ENCODE measurements around the gene KDM6B.

The KDM6B gene

GRCh38 chr17:7851438-7852261 lies 17.6 kb downstream of the KDM6B start:
- Histone ChIP-seq H3K27me3 (ENCODE audit: insufficient read depth, low read length) (peaks cover 56% of the 10 kb centered on the region), H3K4me1 (ENCODE audit: insufficient read depth, low read length) (peaks cover 14% of the 10 kb centered on the region; the same call in 1 of the 2 replicates), H3K27ac (ENCODE audit: low read length) (no peak overlapping the region), H3K9me3 (ENCODE audit: insufficient read depth, low read depth, low read length) (no peaks in the 10 kb centered on the region), H3K36me3 (ENCODE audit: insufficient read depth, low read depth, low read length) (peaks cover 8% of the 10 kb centered on the region; the same call in 1 of the 2 replicates), H3K9ac (ENCODE audit: low read depth, low read length) (peak overlapping the region; percentile 59; the same call in 1 of the 2 replicates), H3K4me3 (ENCODE audit: low read length) (peak overlapping the region; percentile 82)

GRCh38 chr17:7852262-7852670 lies 18.2 kb downstream of the KDM6B start:
- H3K4me1 ChIP-seq (ENCODE audit: insufficient read depth, low read length): peaks cover 14% of the 10 kb centered on the region; the same call in 1 of the 2 replicates
- no peaks in the 10 kb centered on the region for H3K9me3 ChIP-seq (ENCODE audit: insufficient read depth, low read depth, low read length)
- H3K27ac ChIP-seq (ENCODE audit: low read length): no peak overlapping the region
- H3K36me3 ChIP-seq (ENCODE audit: insufficient read depth, low read depth, low read length): peaks cover 8% of the 10 kb centered on the region; the same call in 1 of the 2 replicates
- peaks cover 58% of the 10 kb centered on the region for H3K27me3 ChIP-seq (ENCODE audit: insufficient read depth, low read length)
- no peak overlapping the region; the same call in 1 of the 2 replicates for H3K4me3 ChIP-seq (ENCODE audit: low read length)
- no peak overlapping the region for H3K9ac ChIP-seq (ENCODE audit: low read depth, low read length)

GRCh38 chr17:7852919-7853690 lies 19.1 kb downstream of the KDM6B start:
- H3K27ac ChIP-seq (ENCODE audit: low read length): no peak overlapping the region
- no peaks in the 10 kb centered on the region for H3K9me3 ChIP-seq (ENCODE audit: insufficient read depth, low read depth, low read length)
- H3K4me1 ChIP-seq (ENCODE audit: insufficient read depth, low read length): peaks cover 14% of the 10 kb centered on the region; the same call in 1 of the 2 replicates
- peaks cover 8% of the 10 kb centered on the region; the same call in 1 of the 2 replicates for H3K36me3 ChIP-seq (ENCODE audit: insufficient read depth, low read depth, low read length)
- peak overlapping the region; percentile 60; the same call in 1 of the 2 replicates for H3K4me3 ChIP-seq (ENCODE audit: low read length)
- peaks cover 58% of the 10 kb centered on the region for H3K27me3 ChIP-seq (ENCODE audit: insufficient read depth, low read length)
- H3K9ac ChIP-seq (ENCODE audit: low read depth, low read length): no peak overlapping the region

DNA sequence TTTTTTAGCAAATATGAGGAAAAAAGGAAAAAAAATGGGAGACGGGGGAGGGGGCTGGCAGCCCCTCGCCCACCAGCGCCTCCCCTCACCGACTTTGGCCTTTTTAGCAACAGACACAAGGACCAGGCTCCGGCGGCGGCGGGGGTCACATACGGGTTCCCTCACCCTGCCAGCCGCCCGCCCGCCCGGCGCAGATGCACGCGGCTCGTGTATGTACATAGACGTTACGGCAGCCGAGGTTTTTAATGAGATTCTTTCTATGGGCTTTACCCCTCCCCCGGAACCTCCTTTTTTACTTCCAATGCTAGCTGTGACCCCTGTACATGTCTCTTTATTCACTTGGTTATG lies 19.6 kb downstream of the KDM6B start:
- Histone ChIP-seq H3K4me3 (ENCODE audit: low read length) (peak overlapping the region; percentile 60; the same call in 1 of the 2 replicates), H3K27me3 (ENCODE audit: insufficient read depth, low read length) (peaks cover 58% of the 10 kb centered on the region), H3K9me3 (ENCODE audit: insufficient read depth, low read depth, low read length) (no peaks in the 10 kb centered on the region), H3K4me1 (ENCODE audit: insufficient read depth, low read length) (peaks cover 14% of the 10 kb centered on the region; the same call in 1 of the 2 replicates), H3K36me3 (ENCODE audit: insufficient read depth, low read depth, low read length) (peaks cover 8% of the 10 kb centered on the region; the same call in 1 of the 2 replicates), H3K9ac (ENCODE audit: low read depth, low read length) (no peak overlapping the region), H3K27ac (ENCODE audit: low read length) (no peak overlapping the region)

GRCh38 chr17:7854078-7854777 lies 20.2 kb downstream of the KDM6B start:
- Histone ChIP-seq H3K36me3 (ENCODE audit: insufficient read depth, low read depth, low read length) (peaks cover 8% of the 10 kb centered on the region; the same call in 1 of the 2 replicates), H3K27me3 (ENCODE audit: insufficient read depth, low read length) (peaks cover 58% of the 10 kb centered on the region), H3K4me3 (ENCODE audit: low read length) (peak overlapping the region; percentile 60), H3K9me3 (ENCODE audit: insufficient read depth, low read depth, low read length) (no peaks in the 10 kb centered on the region), H3K4me1 (ENCODE audit: insufficient read depth, low read length) (peaks cover 17% of the 10 kb centered on the region; the same call in 1 of the 2 replicates), H3K9ac (ENCODE audit: low read depth, low read length) (no peak overlapping the region), H3K27ac (ENCODE audit: low read length) (no peak overlapping the region)

- H3K4me3 ChIP-seq (ENCODE audit: low read length): peak within 1 kb of the TSS; percentile 92
- H3K27me3 ChIP-seq (ENCODE audit: insufficient read depth, low read length): peaks cover 58% of the 10 kb centered on the region
- no peaks in the 10 kb centered on the region for H3K9me3 ChIP-seq (ENCODE audit: insufficient read depth, low read depth, low read length)
- H3K4me1 ChIP-seq (ENCODE audit: insufficient read depth, low read length): peaks cover 17% of the 10 kb centered on the region; the same call in 1 of the 2 replicates
- H3K27ac ChIP-seq (ENCODE audit: low read length): no peak within 1 kb of the TSS
- no peak within 1 kb of the TSS; the same call in 1 of the 2 replicates for H3K9ac ChIP-seq (ENCODE audit: low read depth, low read length)
- H3K36me3 ChIP-seq (ENCODE audit: insufficient read depth, low read depth, low read length): 0 out of 2 replicates have a peak, but pooled peaks cover 2% of the 10 kb centered on the region
Measured at GRCh38 chr17:7854851-7855659, 21.0 kb downstream of the KDM6B start, which contains the start of gene TMEM88. TMEM88 (plus strand) TSS chr17:7855066; CDS start chr17:7855075, 9 bp downstream.

DNA sequence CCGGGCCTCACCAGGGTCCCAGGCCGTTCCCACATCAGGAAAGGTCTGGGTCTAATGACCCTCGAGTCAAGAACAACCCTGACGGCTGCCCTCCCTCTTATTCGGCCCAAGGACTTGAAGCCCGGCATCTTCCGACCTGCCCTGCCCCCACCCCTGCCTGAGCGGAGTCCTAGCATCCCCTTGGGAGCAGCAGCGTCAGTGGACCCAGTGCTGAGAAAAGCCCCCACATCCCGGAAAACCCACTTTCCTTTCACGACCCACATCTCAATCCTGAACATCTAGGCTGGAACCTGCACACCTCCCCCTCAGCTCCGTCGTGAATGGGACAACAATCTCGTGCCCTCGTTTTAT lies 21.6 kb downstream of the KDM6B start:
- H3K4me1 ChIP-seq (ENCODE audit: insufficient read depth, low read length): peaks cover 17% of the 10 kb centered on the region; the same call in 1 of the 2 replicates
- no peak overlapping the region for H3K9ac ChIP-seq (ENCODE audit: low read depth, low read length)
- no peaks in the 10 kb centered on the region for H3K9me3 ChIP-seq (ENCODE audit: insufficient read depth, low read depth, low read length)
- H3K27me3 ChIP-seq (ENCODE audit: insufficient read depth, low read length): peaks cover 58% of the 10 kb centered on the region
- H3K36me3 ChIP-seq (ENCODE audit: insufficient read depth, low read depth, low read length): no peaks in the 10 kb centered on the region
- peak overlapping the region; percentile 92 for H3K4me3 ChIP-seq (ENCODE audit: low read length)
- no peak overlapping the region for H3K27ac ChIP-seq (ENCODE audit: low read length)

DNA sequence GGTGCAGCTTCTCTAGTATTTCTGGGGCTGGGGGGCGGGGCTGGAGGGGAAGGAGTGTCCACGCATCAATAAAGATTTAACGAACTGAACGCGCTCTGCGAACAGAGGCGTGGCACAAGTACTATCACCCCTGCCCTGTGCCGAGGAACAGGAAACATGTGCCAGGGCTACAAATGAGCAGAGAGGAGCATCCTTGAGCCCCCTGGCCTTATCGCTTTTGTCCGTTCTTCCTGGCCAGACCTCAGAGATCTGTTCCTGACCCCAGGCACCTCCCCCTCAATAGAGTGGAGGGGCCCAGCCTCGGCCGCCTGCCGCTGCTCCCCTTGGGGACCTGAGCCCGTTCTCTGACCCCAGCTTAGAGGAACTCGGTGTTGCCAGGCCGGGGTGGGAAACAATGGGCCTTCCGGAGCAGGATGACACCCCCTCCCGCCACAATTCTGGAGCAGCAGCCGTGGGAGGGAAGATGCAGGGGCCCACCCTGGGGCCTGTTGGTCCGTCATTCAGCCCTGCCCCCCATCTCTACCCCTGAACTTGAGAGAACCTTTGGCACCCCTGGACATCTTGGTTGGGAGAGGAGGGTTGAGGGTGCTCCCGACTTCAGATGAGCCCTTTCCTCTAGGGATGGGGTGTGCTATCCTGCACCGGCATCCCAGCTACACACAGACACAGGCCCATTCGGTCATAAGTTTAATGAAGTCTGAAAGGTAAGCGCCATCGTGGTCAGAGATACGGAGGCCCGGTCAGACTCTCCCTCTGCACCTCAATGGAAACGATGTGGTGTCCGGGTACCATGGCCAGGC lies 22.2 kb downstream of the KDM6B start:
- Histone ChIP-seq H3K4me3 (ENCODE audit: low read length) (peak overlapping the region; percentile 92), H3K36me3 (ENCODE audit: insufficient read depth, low read depth, low read length) (no peaks in the 10 kb centered on the region)

DNA sequence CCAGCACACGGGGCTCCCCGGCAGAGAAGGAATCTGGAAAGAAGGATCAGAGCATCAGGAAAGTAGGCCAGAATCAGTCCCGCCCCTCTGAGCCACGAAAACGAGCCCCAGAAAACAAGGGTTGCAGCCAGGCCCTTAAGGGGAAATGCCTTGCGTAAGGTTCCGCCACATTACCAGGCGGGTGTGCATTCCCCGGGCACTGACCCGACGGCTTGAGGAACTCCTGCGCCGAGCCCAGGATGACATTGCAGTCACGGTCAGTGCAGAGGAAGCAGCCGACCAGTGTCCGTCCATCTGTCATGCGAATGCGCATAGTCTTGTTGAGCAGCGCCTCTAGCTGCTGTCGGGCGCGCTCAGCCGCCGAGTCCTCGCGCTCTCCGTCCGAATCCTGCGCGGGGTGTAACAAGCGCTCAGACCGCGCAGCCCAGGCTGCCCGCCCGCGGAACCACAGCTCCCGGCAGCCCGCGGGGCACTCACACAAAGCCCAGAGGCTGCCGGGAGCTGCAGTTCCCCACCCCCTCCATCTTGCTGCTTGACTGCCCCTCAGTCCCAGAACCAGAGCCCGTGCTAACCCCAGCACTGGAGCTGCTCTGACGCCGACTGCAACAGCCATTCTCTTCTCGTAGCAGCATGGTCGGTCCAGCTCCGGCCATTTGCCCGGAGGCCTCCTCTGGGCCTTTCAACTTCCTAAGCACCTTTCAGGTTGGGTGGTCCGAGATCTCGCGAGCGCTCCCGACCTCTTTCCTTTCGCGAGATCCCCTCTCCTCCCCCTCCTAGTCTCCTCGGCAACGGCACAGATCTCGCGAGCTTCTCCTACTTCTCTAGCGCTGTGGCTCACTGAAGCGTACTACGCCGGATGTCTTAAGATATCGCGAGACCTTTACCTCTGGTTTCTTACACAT lies 23.0 kb downstream of the KDM6B start, which contains the start of gene NAA38:
TSS of gene NAA38 (minus strand) at position 749 of the 902 bp plus-strand sequence. CDS start at position 653, 96 bp downstream.
- H3K36me3 ChIP-seq (ENCODE audit: insufficient read depth, low read depth, low read length): no peaks in the 10 kb centered on the region
- H3K9ac ChIP-seq (ENCODE audit: low read depth, low read length): peak within 1 kb of the TSS; percentile 96
- H3K4me3 ChIP-seq (ENCODE audit: low read length): peak within 1 kb of the TSS; percentile 92
- H3K27ac ChIP-seq (ENCODE audit: low read length): peak within 1 kb of the TSS; percentile 83
- H3K4me1 ChIP-seq (ENCODE audit: insufficient read depth, low read length): peaks cover 17% of the 10 kb centered on the region; the same call in 1 of the 2 replicates
- H3K27me3 ChIP-seq (ENCODE audit: insufficient read depth, low read length): peaks cover 49% of the 10 kb centered on the region
- no peaks in the 10 kb centered on the region for H3K9me3 ChIP-seq (ENCODE audit: insufficient read depth, low read depth, low read length)

More for the DNA sequence above, 22.2 kb downstream of the KDM6B start:
- peak overlapping the region; percentile 96; the same call in 1 of the 2 replicates for H3K9ac ChIP-seq (ENCODE audit: low read depth, low read length)
- peaks cover 52% of the 10 kb centered on the region for H3K27me3 ChIP-seq (ENCODE audit: insufficient read depth, low read length)
- no peak overlapping the region for H3K27ac ChIP-seq (ENCODE audit: low read length)
- no peaks in the 10 kb centered on the region for H3K9me3 ChIP-seq (ENCODE audit: insufficient read depth, low read depth, low read length)
- peaks cover 17% of the 10 kb centered on the region; the same call in 1 of the 2 replicates for H3K4me1 ChIP-seq (ENCODE audit: insufficient read depth, low read length)

Measured in iPS-20b (cell line).